ENCODE results near the gene TFR2.
A peak's percentile ranks its signal among the peaks of the same experiment; 100 is the strongest.
"Not testable (repeated sequence)": the region's sequence is repeated elsewhere in the genome, so short reads cannot be mapped to it uniquely, and the experiment has no call there.

The TFR2 gene

GRCh38 chr7:100675105-100675451 is 33.7 kb upstream of the TFR2 start:
- H3K27me3 ChIP-seq, result no peaks in the 10 kb centered on the region
- H3K36me3 ChIP-seq, result peaks cover 37 to 39% (median 38%) of the 10 kb centered on the region in 11 experiments
- H3K4me1 ChIP-seq, result peaks cover 12 to 49% (median 32%) of the 10 kb centered on the region in 10 experiments; a peak in 19 of 20 replicates
- no peak for TF ChIP-seq Cebpa-rat (IDR thresholded peaks at IDR 0.05)
- peak overlapping the region; percentile 86 to 100 (median 96) for H3K4me3 ChIP-seq
- H3K9ac ChIP-seq, result peak overlapping the region; percentile 90 to 98 (median 95)
- no peaks in the 10 kb centered on the region for H3K9me3 ChIP-seq (replicated peaks in 1 of 11)
- H3K4me2 ChIP-seq, result peak overlapping the region; percentile 63 to 96 (median 85)
- peaks cover 47 to 56% (median 51%) of the 10 kb centered on the region in 11 experiments for H4K20me1 ChIP-seq
- peak overlapping the region; percentile 91 to 97 (median 93) for H3K27ac ChIP-seq

DNA sequence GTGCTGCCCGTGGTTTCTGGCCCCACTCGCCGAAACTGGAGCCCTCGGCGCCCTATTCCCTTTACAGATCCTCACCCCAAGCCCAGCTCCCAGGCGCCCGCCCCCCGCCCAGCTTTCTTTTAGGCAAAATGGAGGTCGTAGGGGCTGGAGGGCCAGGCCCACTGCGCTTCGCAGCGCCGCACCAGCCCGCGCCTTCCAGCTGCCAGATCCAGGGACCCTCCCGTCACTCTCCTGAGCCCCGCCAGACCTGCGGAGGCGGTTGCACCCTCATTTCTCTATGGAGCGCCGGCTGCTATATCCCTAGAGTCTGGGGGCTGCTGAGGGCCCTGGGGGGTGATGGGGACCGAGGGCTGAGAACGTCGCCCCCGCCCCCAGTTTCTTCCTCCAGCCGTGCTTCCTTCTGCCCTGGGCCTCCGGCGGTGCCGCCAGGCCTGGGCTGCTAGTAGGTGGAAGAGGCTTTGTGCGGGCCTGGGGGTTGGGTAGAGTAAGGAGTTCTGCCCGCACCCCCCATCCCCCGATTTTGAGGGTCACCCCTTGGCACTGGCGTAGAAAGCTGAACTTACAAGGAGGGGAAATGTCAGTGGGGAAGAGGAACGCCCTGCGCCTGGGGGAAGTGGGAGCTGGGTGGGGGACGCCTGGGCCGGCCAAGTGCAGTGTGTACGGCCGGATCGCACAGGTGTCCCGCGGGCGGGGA is 33.2 kb upstream of the TFR2 start:
- H3K27ac ChIP-seq, result peak overlapping the region; percentile 91 to 97 (median 93)

DNA sequence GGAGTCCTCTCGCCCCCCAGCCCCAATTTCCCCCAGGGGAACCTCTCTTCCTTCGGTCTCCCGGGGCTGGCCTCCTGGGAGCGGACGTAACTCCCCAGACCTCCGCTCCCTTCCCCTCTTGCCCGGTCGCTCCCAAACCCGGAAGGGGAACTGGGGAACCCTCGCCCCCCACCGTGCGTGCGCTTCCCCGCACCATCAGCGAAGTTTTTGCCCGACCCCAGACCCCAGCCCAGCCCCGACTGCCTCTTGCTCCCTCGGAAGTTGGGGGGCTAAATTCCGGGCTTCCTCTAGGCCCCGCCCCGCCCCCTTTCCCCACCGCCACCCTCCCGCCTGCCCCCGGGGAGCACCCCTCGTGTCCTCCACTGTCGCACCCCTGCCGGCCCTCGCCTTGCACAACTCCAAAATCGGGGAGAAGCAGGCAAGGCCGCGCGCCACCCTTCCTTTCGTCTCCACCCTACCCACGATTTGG is 32.6 kb upstream of the TFR2 start:
- Histone ChIP-seq H3K9me3 (replicated peaks in 1 of 11) (no peaks in the 10 kb centered on the region), H3K4me3 (peak overlapping the region; percentile 86 to 100 (median 96)), H4K20me1 (peaks cover 36 to 45% (median 40%) of the 10 kb centered on the region in 11 experiments), H3K36me3 (peaks cover 26 to 28% (median 27%) of the 10 kb centered on the region in 11 experiments), H3K4me1 (peaks cover 16 to 42% (median 28%) of the 10 kb centered on the region in 10 experiments), H3K27ac (peak overlapping the region; percentile 91 to 97 (median 93)), H3K27me3 (no peaks in the 10 kb centered on the region), H3K4me2 (peak overlapping the region; percentile 63 to 96 (median 85)), H3K9ac (peak overlapping the region; percentile 90 to 98 (median 95))
- no peak for TF ChIP-seq Cebpa-rat (IDR thresholded peaks at IDR 0.05)

More for the DNA sequence above, 33.2 kb upstream of the TFR2 start:
- Histone ChIP-seq H3K4me2 (peak overlapping the region; percentile 63 to 96 (median 85)), H3K4me3 (peak overlapping the region; percentile 86 to 100 (median 96)), H3K36me3 (peaks cover 32 to 33% (median 33%) of the 10 kb centered on the region in 11 experiments), H3K27me3 (no peaks in the 10 kb centered on the region), H4K20me1 (peaks cover 42 to 51% (median 45%) of the 10 kb centered on the region in 11 experiments), H3K9me3 (replicated peaks in 1 of 11) (no peaks in the 10 kb centered on the region), H3K9ac (peak overlapping the region; percentile 90 to 98 (median 95)), H3K4me1 (peaks cover 16 to 48% (median 30%) of the 10 kb centered on the region in 10 experiments)
- TF ChIP-seq Cebpa-rat (IDR thresholded peaks at IDR 0.05), result no peak

DNA sequence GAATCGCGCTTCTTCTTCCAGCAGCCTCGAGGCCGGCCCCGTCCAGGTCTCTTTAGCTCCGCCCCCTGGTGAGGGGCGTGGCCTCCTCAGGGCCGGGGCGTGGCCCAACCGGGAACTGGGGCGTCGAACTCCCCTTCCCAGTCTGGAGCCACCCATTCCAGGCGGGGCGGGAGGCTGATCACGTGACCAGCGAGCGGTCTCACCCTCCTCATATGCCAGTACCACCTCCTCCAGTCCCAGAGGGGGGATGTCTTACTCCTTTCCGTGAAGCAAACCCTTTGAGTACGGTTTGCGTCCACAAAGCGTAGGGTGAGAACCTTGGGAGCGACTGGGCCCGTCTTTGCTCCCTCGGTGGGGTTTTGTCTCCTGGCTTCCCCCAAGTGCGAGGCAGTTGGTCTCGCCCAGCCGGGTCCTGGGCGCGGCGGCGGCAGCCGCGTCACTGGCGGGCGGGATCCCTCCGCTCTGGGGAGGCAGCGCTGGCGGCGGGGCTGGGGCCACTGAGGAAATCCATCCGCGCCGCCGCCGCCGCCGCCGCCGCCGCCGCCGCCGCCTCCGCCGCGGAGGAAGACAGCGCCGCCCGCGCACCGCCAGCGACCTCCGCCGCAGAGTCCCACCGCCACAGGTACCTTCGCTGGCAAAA is 32.1 kb upstream of the TFR2 start, which contains the start of gene GNB2:
GNB2 (plus strand) TSS at position 439 of the 640 bp plus-strand sequence. CDS start 2,526 bp downstream, outside the sequence.
- H3K4me2 ChIP-seq, result peak within 1 kb of the TSS; percentile 79 to 96 (median 89)
- peak within 1 kb of the TSS; percentile 91 to 97 (median 93) for H3K27ac ChIP-seq
- H3K4me1 ChIP-seq, result peaks cover 14 to 37% (median 26%) of the 10 kb centered on the region in 10 experiments
- no peaks in the 10 kb centered on the region for H3K9me3 ChIP-seq (replicated peaks in 1 of 11)
- peak within 1 kb of the TSS; percentile 86 to 100 (median 96) for H3K4me3 ChIP-seq
- H3K27me3 ChIP-seq, result no peaks in the 10 kb centered on the region
- no peak for TF ChIP-seq Cebpa-rat (IDR thresholded peaks at IDR 0.05)
- peaks cover 31 to 39% (median 34%) of the 10 kb centered on the region in 11 experiments for H4K20me1 ChIP-seq
- peaks cover 21 to 22% (median 22%) of the 10 kb centered on the region in 11 experiments for H3K36me3 ChIP-seq
- H3K9ac ChIP-seq, result peak within 1 kb of the TSS; percentile 90 to 98 (median 95)

- H3K9ac ChIP-seq, result no peak overlapping the region
- peaks cover 13 to 22% (median 16%) of the 10 kb centered on the region in 11 experiments for H4K20me1 ChIP-seq
- H3K4me1 ChIP-seq, result peaks cover 4 to 25% (median 10%) of the 10 kb centered on the region in 10 experiments
- H3K4me2 ChIP-seq, result no peak overlapping the region
- peaks cover 3 to 4% (median 4%) of the 10 kb centered on the region in 11 experiments for H3K36me3 ChIP-seq
- H3K4me3 ChIP-seq, result no peak overlapping the region
- H3K27me3 ChIP-seq, result no peaks in the 10 kb centered on the region
- no peaks in the 10 kb centered on the region for H3K9me3 ChIP-seq (replicated peaks in 1 of 11)
- no peak for TF ChIP-seq Cebpa-rat (IDR thresholded peaks at IDR 0.05)
- H3K27ac ChIP-seq, result no peak overlapping the region
Measured at GRCh38 chr7:100671353-100672327, 30.3 kb upstream of the TFR2 start.

GRCh38 chr7:100670074-100670473 is 28.7 kb upstream of the TFR2 start:
- H3K9ac ChIP-seq, result no peak overlapping the region
- H4K20me1 ChIP-seq, result peaks cover 5 to 9% (median 8%) of the 10 kb centered on the region in 11 experiments; a peak in 17 of 22 replicates
- no peaks in the 10 kb centered on the region for H3K36me3 ChIP-seq
- H3K9me3 ChIP-seq (replicated peaks in 1 of 11), result no peaks in the 10 kb centered on the region
- peaks cover 0 to 21% (median 6%) of the 10 kb centered on the region in 10 experiments; a peak in 12 of 20 replicates for H3K4me1 ChIP-seq
- H3K27ac ChIP-seq, result no peak overlapping the region
- no peak for TF ChIP-seq Cebpa-rat (IDR thresholded peaks at IDR 0.05)
- H3K4me3 ChIP-seq, result no peak overlapping the region
- no peak overlapping the region for H3K4me2 ChIP-seq
- no peaks in the 10 kb centered on the region for H3K27me3 ChIP-seq

- H3K4me1 ChIP-seq, result peaks cover 0 to 21% (median 6%) of the 10 kb centered on the region in 10 experiments; a peak in 12 of 20 replicates
- not testable (repeated sequence) for H3K27me3 ChIP-seq; H3K4me2 ChIP-seq; H4K20me1 ChIP-seq; H3K36me3 ChIP-seq; H3K27ac ChIP-seq; H3K9me3 ChIP-seq (replicated peaks in 1 of 11); H3K9ac ChIP-seq; H3K4me3 ChIP-seq
Measured at GRCh38 chr7:100669106-100669505, 27.8 kb upstream of the TFR2 start.

DNA sequence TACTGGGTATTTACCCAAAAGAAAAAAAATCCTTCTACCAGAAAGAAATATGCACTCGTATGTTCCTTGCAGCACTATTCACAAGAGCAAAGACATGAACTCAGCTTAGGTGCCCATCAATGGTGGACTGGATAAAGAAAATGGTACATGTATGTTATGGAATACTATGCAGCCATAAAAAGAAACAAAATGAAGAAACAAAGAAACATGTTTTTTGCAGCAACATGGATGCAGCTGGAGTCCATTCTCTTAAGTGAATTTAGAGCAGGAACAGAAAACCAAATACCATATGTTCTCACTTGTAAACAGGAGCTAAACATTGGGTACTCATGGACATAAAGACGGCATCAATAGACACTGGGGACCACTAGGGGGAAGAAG is 26.7 kb upstream of the TFR2 start:
- Histone ChIP-seq H3K9ac (no peak overlapping the region), H3K4me1 (peaks cover 0 to 22% (median 6%) of the 10 kb centered on the region in 10 experiments; a peak in 12 of 20 replicates), H3K4me2 (no peak overlapping the region), H3K27me3 (no peaks in the 10 kb centered on the region), H3K4me3 (no peak overlapping the region), H4K20me1 (no peaks in the 10 kb centered on the region), H3K36me3 (no peaks in the 10 kb centered on the region), H3K27ac (no peak overlapping the region), H3K9me3 (replicated peaks in 1 of 11) (no peaks in the 10 kb centered on the region)
- no peak for TF ChIP-seq Cebpa-rat (IDR thresholded peaks at IDR 0.05)

All from BLaER1 treated with 17β-estradiol and CSF1 and Interleukin-3, amounts not matched to agents 10 nM and 100 nM (cell line).